ENCODE data around the gene UCN2. TPM values are rescaled to one million over a fixed set of nuclear protein-coding genes. Genes with fewer than 3 reads are reported as not detected.

The UCN2 gene
- total RNA-seq, 1 donor from 2014 or later = not detected

GRCh38 chr3:48569400-48569799 lies 5.8 kb upstream of the UCN2 start:
- ATAC-seq (no peak), DNase-seq (no peak)
- no peaks in the 10 kb centered on the region for H3K9me3 ChIP-seq
- H3K27me3 ChIP-seq = no peaks in the 10 kb centered on the region
- no peak overlapping the region for H3K27ac ChIP-seq
- TF ChIP-seq, protein P1, sequence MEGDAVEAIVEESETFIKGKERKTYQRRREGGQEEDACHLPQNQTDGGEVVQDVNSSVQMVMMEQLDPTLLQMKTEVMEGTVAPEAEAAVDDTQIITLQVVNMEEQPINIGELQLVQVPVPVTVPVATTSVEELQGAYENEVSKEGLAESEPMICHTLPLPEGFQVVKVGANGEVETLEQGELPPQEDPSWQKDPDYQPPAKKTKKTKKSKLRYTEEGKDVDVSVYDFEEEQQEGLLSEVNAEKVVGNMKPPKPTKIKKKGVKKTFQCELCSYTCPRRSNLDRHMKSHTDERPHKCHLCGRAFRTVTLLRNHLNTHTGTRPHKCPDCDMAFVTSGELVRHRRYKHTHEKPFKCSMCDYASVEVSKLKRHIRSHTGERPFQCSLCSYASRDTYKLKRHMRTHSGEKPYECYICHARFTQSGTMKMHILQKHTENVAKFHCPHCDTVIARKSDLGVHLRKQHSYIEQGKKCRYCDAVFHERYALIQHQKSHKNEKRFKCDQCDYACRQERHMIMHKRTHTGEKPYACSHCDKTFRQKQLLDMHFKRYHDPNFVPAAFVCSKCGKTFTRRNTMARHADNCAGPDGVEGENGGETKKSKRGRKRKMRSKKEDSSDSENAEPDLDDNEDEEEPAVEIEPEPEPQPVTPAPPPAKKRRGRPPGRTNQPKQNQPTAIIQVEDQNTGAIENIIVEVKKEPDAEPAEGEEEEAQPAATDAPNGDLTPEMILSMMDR (IDR thresholded peaks at IDR 0.05) = no peak
- no peaks in the 10 kb centered on the region for H3K4me1 ChIP-seq
- no peak overlapping the region for H3K4me3 ChIP-seq
- H3K36me3 ChIP-seq = no peaks in the 10 kb centered on the region
- intact Hi-C loops (cut with DNase I) = no loop called here

GRCh38 chr3:48568476-48568875 lies 4.9 kb upstream of the UCN2 start:
- H3K36me3 ChIP-seq = no peaks in the 10 kb centered on the region
- no peaks in the 10 kb centered on the region for H3K9me3 ChIP-seq
- no peaks in the 10 kb centered on the region for H3K27me3 ChIP-seq
- DNase-seq = no peak
- H3K27ac ChIP-seq = no peak overlapping the region
- TF ChIP-seq, protein P1 (IDR thresholded peaks at IDR 0.05) = no peak
- intact Hi-C loops (cut with DNase I) = no loop called here
- no peak for ATAC-seq
- H3K4me1 ChIP-seq = peaks cover 3% of the 10 kb centered on the region
- no peak overlapping the region for H3K4me3 ChIP-seq

DNA sequence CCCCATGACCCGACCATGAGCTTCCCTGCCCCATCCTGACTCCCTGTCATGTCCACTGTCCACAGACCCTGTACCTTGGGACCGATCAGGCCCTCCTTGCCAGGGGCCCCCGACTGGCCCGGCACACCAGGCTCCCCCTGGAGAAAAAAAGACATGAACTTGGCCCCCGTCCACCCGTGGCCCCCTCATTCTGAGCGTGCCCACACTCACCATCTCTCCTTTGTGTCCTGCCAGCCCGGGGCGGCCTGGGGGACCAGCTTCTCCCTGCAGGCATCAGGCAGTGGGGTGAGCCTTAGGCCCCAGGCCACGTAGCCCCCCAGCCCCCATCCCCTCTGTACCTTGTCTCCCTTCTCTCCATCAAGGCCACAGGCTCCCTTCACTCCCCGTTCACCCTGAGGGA lies 3.9 kb upstream of the UCN2 start:
- intact Hi-C loops (cut with DNase I) = no loop called here
- Histone ChIP-seq H3K27ac (no peak overlapping the region), H3K36me3 (no peaks in the 10 kb centered on the region), H3K27me3 (no peaks in the 10 kb centered on the region), H3K9me3 (no peaks in the 10 kb centered on the region), H3K4me3 (no peak overlapping the region), H3K4me1 (peaks cover 3% of the 10 kb centered on the region)
- no peak for DNase-seq
- TF ChIP-seq, protein P1 (IDR thresholded peaks at IDR 0.05) = no peak
- no peak for ATAC-seq

- Histone ChIP-seq H3K4me3 (no peak overlapping the region), H3K4me1 (peaks cover 3% of the 10 kb centered on the region), H3K27ac (no peak overlapping the region), H3K36me3 (no peaks in the 10 kb centered on the region), H3K27me3 (no peaks in the 10 kb centered on the region), H3K9me3 (no peaks in the 10 kb centered on the region)
- intact Hi-C loops (cut with DNase I) = no loop called here
- no peak for DNase-seq
- TF ChIP-seq, protein P1 (IDR thresholded peaks at IDR 0.05) = no peak
- ATAC-seq = no peak
Observed at GRCh38 chr3:48567090-48567489, 3.5 kb upstream of the UCN2 start.

DNA sequence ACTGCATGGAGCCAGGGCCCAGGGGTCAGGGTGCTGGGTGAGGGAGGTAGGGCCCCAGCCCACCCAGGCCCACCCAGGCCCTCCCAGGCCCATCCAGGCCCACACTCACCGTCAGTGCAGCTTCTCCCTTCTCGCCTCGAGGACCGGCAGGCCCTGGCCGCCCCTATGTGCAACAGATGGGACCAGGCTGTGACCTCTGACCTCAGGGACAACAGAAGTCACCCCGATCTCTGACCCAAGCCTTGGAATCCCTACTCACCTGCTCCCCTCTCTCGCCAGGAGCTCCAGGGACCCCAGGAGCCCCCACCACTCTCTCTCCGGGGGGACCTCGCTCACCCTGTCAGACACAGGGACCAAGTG lies 2.8 kb upstream of the UCN2 start:
- no peak overlapping the region for H3K27ac ChIP-seq
- H3K9me3 ChIP-seq = no peaks in the 10 kb centered on the region
- peaks cover 3% of the 10 kb centered on the region for H3K4me1 ChIP-seq
- no peaks in the 10 kb centered on the region for H3K36me3 ChIP-seq
- no peaks in the 10 kb centered on the region for H3K27me3 ChIP-seq
- DNase-seq (no peak), ATAC-seq (no peak)
- TF ChIP-seq, protein P1 (IDR thresholded peaks at IDR 0.05) = no peak
- intact Hi-C loops (cut with DNase I) = no loop called here
- no peak overlapping the region for H3K4me3 ChIP-seq

Measured in upper lobe of right lung (tissue), 1 donor.